HG03135 (cell line): ENCODE results near the gene MYRFL.
"Not testable (repeated sequence)": the region's sequence is repeated elsewhere in the genome, so short reads cannot be mapped to it uniquely, and the experiment has no call there.

Source experiments
- ATAC-seq: cut with Tn5 transposase; IDR thresholded peaks from one replicate; pipeline ENCODE4 v1.9.1; 2021; ENCODE audit warnings: mild to moderate bottlenecking, moderate library complexity; ENCODE audit not compliant: unreplicated experiment

MYRFL gene

DNA sequence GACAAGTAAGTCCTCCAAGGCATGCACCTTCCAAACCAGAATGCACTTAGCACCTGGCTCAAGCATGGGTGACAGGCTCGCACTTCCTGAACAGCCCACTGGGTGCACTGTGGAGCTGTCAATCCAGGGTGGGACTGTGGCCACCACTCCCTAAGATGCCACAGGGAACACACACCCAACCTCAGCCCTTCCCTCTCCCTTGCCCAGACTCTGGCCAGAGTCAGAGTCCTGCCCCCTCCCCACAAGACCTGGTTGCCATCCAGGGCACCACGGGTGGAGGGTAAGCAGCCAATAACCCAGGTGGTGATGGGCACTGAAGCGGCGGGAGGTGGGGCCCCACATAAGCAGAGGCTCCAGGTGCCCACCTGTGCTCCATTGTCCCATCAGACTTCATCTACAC, 160.6 kb downstream of the MYRFL start:
- peak; percentile 91 for ATAC-seq

DNA sequence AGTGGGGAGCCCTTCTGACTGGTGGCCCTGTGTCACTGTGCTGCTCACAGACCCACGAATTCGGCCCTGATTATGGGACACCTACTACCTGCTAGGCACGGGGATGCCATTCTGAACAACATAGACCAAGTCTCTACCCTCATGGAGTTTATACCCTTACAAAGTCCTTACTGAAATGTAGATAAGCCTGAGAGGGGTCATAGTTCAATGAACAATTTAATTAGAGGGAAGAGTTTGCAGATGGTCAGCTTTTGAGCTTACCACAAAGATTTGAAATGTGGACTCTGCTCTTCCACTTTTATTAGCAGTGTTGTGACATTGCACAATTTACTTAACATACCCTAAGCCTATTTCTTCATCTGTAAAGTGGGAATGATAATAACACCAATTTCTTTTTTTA, 161.1 kb downstream of the MYRFL start:
- ATAC-seq = no peak

GRCh38 chr12:69987579-69988091, 162.6 kb downstream of the MYRFL start:
- ATAC-seq = no peak

DNA sequence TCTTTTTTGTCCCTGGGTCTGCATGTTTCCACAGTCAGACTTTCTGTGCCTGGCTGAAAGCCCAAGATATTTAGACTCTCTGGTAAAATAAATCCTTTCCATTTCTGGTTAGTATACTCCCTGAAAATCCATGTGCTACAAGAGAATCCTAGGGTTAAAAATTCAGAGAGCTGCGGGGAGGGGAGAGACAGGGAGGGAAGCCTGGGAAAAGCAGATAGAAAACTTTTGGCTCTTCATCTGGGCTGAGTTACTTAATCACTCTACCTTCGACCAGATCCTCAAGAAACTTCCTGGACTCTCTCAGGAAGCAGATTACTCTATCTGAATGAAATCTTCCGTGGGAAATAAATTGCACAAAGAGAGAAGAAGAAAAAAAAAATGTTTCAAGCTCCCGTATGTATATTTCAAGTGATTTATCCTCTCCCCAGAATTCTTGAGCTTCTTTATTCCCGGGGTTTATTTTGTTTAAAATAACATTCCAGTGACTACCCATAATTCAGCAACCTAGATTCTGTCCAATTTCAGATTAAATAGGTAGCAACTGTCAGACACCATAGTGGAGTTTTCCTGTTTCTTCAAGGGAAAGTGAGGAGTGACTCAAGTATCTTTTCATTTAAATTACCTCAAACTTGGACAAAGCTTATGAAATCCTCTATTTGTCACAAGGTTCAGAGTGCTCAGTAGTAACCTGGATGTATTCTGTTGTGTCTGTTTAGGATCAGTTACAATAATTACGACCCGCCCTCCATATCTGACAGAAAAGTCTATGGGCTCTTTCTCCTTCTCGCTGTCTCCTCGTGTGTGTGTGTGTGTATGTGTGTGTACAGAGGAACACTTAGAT, 163.7 kb downstream of the MYRFL start:
- no peak for ATAC-seq

- ATAC-seq = no peak
These were observed 166.8 kb downstream of the MYRFL start for GRCh38 chr12:69991690-69992288.

GRCh38 chr12:69993433-69993832, 168.4 kb downstream of the MYRFL start:
- ATAC-seq = no peak

GRCh38 chr12:69994086-69994485, 169.1 kb downstream of the MYRFL start:
- not testable (repeated sequence) for ATAC-seq

DNA sequence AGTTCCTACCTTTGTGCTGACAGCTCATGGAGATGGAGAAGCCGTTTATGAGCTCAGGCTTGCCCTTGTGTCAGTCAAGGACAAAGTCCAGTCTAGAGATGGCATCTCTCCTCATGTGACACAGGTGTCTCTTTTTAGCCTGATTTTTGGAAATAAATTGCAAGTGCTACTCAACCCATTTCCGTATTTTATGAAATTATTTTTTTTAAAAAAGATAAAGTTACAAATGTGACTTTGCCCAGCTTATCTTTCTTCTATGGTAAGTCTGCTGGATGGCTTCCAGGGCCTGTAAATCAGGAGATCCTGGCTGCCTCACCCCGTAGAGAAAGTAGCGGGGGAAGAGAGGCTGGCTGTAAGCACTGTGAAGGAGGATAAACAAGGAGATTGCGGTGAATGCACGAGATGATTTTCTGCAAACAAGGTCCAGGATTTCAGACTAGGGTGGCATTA, 169.7 kb downstream of the MYRFL start:
- no peak for ATAC-seq

GRCh38 chr12:69996241-69996640, 171.2 kb downstream of the MYRFL start:
- ATAC-seq = no peak

GRCh38 chr12:69996722-69997121, 171.7 kb downstream of the MYRFL start:
- no peak for ATAC-seq

DNA sequence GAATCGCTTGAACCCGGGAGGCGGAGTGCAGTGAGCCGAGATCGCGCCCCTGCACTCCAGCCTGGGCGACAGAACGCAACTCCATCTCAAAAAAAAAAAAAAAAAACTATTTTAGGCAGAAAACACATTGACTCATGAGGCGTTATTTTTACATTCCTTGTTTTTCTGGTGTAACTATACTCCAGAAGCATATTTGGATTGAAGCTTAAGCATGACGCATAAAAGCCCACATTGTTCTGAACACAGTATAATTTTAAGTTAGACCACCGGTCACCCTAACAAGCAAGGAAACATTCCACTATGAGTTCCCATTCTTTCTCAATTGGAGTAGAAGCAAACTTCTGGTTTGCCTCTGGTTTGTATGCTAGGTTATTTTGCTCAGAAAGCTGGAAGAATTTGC, 173.0 kb downstream of the MYRFL start:
- ATAC-seq = no peak

DNA sequence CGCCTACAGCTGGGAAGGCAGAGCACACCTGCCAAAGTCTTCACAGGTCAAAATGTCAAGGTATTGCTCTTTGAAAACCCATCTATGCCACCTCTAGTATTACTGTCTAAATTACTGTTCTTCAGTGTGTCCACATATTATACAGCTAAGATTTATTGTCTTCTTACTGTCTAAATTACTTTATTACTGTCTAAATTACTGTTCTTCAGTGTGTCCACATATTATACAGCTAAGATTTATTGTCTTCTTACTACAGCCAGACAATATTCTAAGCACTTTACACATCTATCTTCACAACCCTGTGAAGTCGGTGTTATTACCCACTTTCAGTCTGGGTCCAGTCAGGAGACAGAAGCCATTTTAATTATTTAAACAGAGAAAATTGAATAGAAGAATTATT, 173.9 kb downstream of the MYRFL start:
- no peak for ATAC-seq

DNA sequence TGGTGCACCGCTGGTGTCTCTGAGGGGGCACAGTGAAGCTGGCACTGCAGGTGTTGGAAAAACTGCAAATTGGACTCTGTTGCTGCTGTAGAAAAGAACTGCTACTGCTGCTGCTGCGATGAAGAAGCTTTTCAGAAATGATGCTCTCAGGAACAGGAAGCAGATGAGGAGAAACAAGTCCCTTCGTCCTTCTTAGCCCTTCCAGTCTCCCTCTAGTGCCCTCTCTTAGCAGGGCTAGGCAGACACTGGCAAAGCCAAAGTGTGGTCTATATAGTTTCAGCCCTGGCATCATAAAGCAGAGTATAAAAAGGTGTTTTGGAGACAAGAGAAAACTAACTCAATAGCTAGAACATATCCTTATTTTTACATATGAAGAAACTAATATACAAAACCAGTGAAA, 174.5 kb downstream of the MYRFL start:
- no peak for ATAC-seq

- no peak for ATAC-seq
These were observed 177.3 kb downstream of the MYRFL start for GRCh38 chr12:70002097-70002911.

DNA sequence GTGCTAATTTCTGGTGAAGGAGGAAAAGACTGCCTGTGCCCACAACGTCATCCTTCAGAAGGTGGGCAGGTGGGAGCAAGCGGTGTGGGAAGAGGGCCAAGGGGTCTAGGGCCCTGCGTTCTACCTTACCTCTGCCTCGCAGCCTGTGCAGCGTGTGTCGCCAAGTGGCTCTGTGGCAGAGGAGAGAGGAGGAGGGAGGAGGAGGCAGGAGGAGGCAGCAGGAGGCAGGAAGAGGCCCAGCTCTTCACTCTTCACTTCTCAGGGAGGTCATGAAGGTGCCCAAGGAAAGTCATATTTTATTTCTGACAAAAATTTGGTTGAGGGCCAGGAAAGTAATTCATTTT, 177.9 kb downstream of the MYRFL start:
- no peak for ATAC-seq

DNA sequence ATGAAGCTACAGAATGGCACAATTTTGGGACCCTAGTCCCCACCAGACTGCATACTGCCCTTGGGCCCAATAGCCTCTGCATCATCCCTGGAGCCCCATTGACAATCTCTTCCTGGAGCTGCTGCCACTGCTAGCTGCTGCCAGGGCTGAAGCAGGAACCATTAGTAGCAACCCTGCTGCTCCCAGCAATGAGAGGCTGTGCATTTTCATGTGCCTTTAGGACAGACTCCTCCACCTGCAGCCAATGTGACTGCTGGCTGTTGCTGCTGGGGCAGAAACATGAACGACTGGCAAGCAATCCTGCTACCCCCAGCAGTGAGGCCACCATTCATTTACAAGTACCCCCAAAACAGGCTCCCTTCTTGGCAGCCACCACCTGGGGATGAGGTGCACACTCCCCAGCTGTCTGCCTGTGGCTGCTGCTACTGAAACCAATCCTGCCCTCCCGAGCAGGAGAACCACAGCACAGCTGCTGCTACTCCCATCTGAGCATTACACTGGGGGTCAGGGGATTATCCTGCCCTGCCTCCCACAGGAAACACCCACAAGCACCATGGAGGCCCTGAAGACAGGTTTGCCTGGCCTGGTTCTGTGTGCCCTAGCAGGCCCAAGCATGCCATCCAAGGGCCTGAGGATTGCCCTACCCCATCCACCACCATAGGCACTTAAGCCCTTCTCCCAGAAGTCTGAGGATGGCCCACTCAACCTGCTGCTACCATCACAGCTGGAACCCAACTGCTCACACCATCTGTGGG, 181.0 kb downstream of the MYRFL start:
- ATAC-seq = no peak

GRCh38 chr12:70006619-70006973, 181.6 kb downstream of the MYRFL start:
- no peak for ATAC-seq

- no peak for ATAC-seq
These were observed 182.7 kb downstream of the MYRFL start for GRCh38 chr12:70007687-70008086.
